PC-3 (cell line): ENCODE results near the gene RSU1. TPM values are rescaled to one million over a fixed set of nuclear protein-coding genes. Genes with fewer than 3 reads are reported as not detected.

Source experiments
- ATAC-seq: fragments of 200-7000 bp; cut with Tn5 transposase; 2 replicates; pipeline ENCODE4 v1.9.1; 2020; ENCODE audit warnings: mild to moderate bottlenecking, moderate library complexity
- BruUV-seq: library from RNA; stranded (reverse); fragments of 400-500 nt; replicated peaks from 2 replicates; lab custom pipeline; 2021; lab: Mats Ljungman, UMichigan
- CTCF ChIA-PET: fragments of 300-600 bp; sonication (Branson Sonifier 250); formaldehyde crosslinking; loops from one replicate; lab custom pipeline; 2022; ENCODE audit warnings: antibody characterized with exemption; lab: Charles Lee
- POLR2A ChIA-PET: fragments of 300-600 bp; sonication (Branson Sonifier 250); formaldehyde crosslinking; loops from one replicate; lab custom pipeline; 2022; ENCODE audit warnings: antibody characterized with exemption; ENCODE audit not compliant: unreplicated experiment; lab: Charles Lee
- DNase-seq: peaks from one replicate; pipeline ENCODE4 v3.0.0-alpha.2; 2015
- H2AFZ ChIP-seq: fragments of 300-600 bp; sonication (generic); 2 replicates; pipeline ENCODE4 v1.6.0; 2016; ENCODE audit warnings: antibody characterized with exemption, low read length
- H3F3A ChIP-seq: fragments of 300-600 bp; sonication (generic); one replicate; pipeline ENCODE4 v1.6.0; 2017; ENCODE audit warnings: antibody characterized with exemption, low read length, control low read depth, mild to moderate bottlenecking; ENCODE audit not compliant: unreplicated experiment
- H3K27ac ChIP-seq: fragments of 300-600 bp; sonication (generic); 2 replicates; pipeline ENCODE4 v1.5.1; 2016; ENCODE audit warnings: mild to moderate bottlenecking, low read length
- H3K27me3 ChIP-seq: fragments of 300-600 bp; sonication (generic); 2 replicates; pipeline ENCODE4 v1.6.1; 2016; ENCODE audit warnings: low read length, mixed read lengths
- H3K36me3 ChIP-seq: fragments of 300-600 bp; sonication (generic); 2 replicates; pipeline ENCODE4 v1.6.1; 2016; ENCODE audit warnings: low read depth, mixed run types, low read length, mixed read lengths
- H3K4me1 ChIP-seq: fragments of 300-600 bp; sonication (generic); 2 replicates; pipeline ENCODE4 v1.5.1; 2016; ENCODE audit warnings: low read length; ENCODE audit not compliant: insufficient read depth
- H3K4me2 ChIP-seq: fragments of 300-600 bp; sonication (generic); 2 replicates; pipeline ENCODE4 v1.6.0; 2016; ENCODE audit warnings: low read length
- H3K4me3 ChIP-seq: fragments of 300-600 bp; sonication (generic); 2 replicates; pipeline ENCODE4 v1.5.1; 2016; ENCODE audit warnings: mild to moderate bottlenecking, low read length, mixed read lengths
- H3K79me2 ChIP-seq: fragments of 300-600 bp; sonication (generic); 2 replicates; pipeline ENCODE4 v1.6.1; 2017; ENCODE audit warnings: low read length, mixed read lengths
- H3K9ac ChIP-seq: fragments of 300-600 bp; sonication (generic); 2 replicates; pipeline ENCODE4 v1.6.0; 2016; ENCODE audit warnings: mild to moderate bottlenecking, low read length
- H3K9me2 ChIP-seq: fragments of 300-600 bp; sonication (generic); replicated peaks from 2 replicates; pipeline ENCODE4 v1.6.1; 2016; ENCODE audit warnings: mixed run types, low read length, mixed read lengths
- H3K9me3 ChIP-seq: fragments of 300-600 bp; sonication (generic); 2 replicates; pipeline ENCODE4 v1.6.1; 2016; ENCODE audit warnings: low read length, mixed read lengths
- H4K20me1 ChIP-seq: fragments of 300-600 bp; sonication (generic); 2 replicates; pipeline ENCODE4 v1.6.1; 2016; ENCODE audit warnings: low read length, mixed read lengths
- CTCF ChIP-seq: fragments of 300-600 bp; sonication (generic); conservative IDR thresholded peaks from 2 replicates; pipeline ENCODE4 v1.5.1; 2017; ENCODE audit warnings: antibody characterized with exemption, low read depth, mild to moderate bottlenecking, low read length
- EZH2 ChIP-seq: fragments of 300-600 bp; sonication (generic); IDR thresholded peaks from one replicate; pipeline ENCODE4 v1.6.1; 2017; ENCODE audit warnings: antibody characterized with exemption, mild to moderate bottlenecking, low read length; ENCODE audit not compliant: unreplicated experiment
- EZH2phosphoT487 ChIP-seq: fragments of 300-600 bp; sonication (generic); IDR thresholded peaks from 2 replicates; pipeline ENCODE4 v1.6.1; 2018; ENCODE audit warnings: mild to moderate bottlenecking, antibody characterized with exemption, low read length, borderline replicate concordance
- intact Hi-C: fragments of 100-400 bp; cut with micrococcal nuclease; formaldehyde crosslinking; loops from 2 replicates; pipeline ENCODE4 v1.9.0; 2023
- total RNA-seq: library from RNA; depleted of rRNA; stranded (reverse); fragments of >200 nt; gene quantifications from 2 replicates; pipeline ENCODE4 v1.2.3, GENCODE V29; 2014

RSU1 gene
- total RNA-seq, 1 experiment from 2014 or later = 21.2 TPM

- ATAC-seq (no peak), DNase-seq (no peak)
- no peaks in the 10 kb centered on the region for H3K79me2 ChIP-seq
- H3K9me2 ChIP-seq = no peaks in the 10 kb centered on the region
- no TSS peak for BruUV-seq
- CTCF ChIA-PET = no interaction called here
- POLR2A ChIA-PET = no interaction called here
- no peak overlapping the region for H2AFZ ChIP-seq
- no peaks in the 10 kb centered on the region for H3K4me1 ChIP-seq
- no peaks in the 10 kb centered on the region for H3K27me3 ChIP-seq
- no peaks in the 10 kb centered on the region for H3K36me3 ChIP-seq
- H3K4me2 ChIP-seq = no peak overlapping the region
- H3K27ac ChIP-seq = no peak overlapping the region
- no peaks in the 10 kb centered on the region for H3K9me3 ChIP-seq
- no peaks in the 10 kb centered on the region for H4K20me1 ChIP-seq
- no peaks in the 10 kb centered on the region for H3F3A ChIP-seq
- H3K4me3 ChIP-seq = no peak overlapping the region
- intact Hi-C loops = no loop called here
- TF ChIP-seq EZH2phosphoT487 (no peak), CTCF (no peak), EZH2 (no peak)
- H3K9ac ChIP-seq = no peak overlapping the region
These were observed 236.0 kb downstream of the RSU1 start for GRCh38 chr10:16581202-16581601.

GRCh38 chr10:16570731-16571130, 246.5 kb downstream of the RSU1 start:
- no peaks in the 10 kb centered on the region for H3K9me3 ChIP-seq
- ChIA-PET CTCF (no interaction called here), POLR2A (no interaction called here)
- H3F3A ChIP-seq = no peaks in the 10 kb centered on the region
- no peak overlapping the region for H2AFZ ChIP-seq
- H4K20me1 ChIP-seq = no peaks in the 10 kb centered on the region
- H3K4me2 ChIP-seq = no peak overlapping the region
- H3K9ac ChIP-seq = no peak overlapping the region
- H3K4me1 ChIP-seq = no peaks in the 10 kb centered on the region
- BruUV-seq = no TSS peak
- intact Hi-C loops = no loop called here
- H3K9me2 ChIP-seq = no peaks in the 10 kb centered on the region
- no peak for ATAC-seq
- H3K27me3 ChIP-seq = no peaks in the 10 kb centered on the region
- H3K79me2 ChIP-seq = no peaks in the 10 kb centered on the region
- no peak for DNase-seq
- no peak overlapping the region for H3K27ac ChIP-seq
- no peaks in the 10 kb centered on the region for H3K36me3 ChIP-seq
- TF ChIP-seq CTCF = no peak
- H3K4me3 ChIP-seq = no peak overlapping the region

GRCh38 chr10:16566202-16566805, 250.9 kb downstream of the RSU1 start:
- Histone ChIP-seq H3K9me3 (no peaks in the 10 kb centered on the region), H3K9me2 (no peaks in the 10 kb centered on the region), H3K4me2 (no peak overlapping the region), H3K27ac (no peak overlapping the region), H3K36me3 (no peaks in the 10 kb centered on the region), H3K9ac (no peak overlapping the region), H3F3A (no peaks in the 10 kb centered on the region), H3K4me1 (no peaks in the 10 kb centered on the region), H3K4me3 (no peak overlapping the region), H2AFZ (no peak overlapping the region), H3K27me3 (no peaks in the 10 kb centered on the region), H4K20me1 (no peaks in the 10 kb centered on the region), H3K79me2 (no peaks in the 10 kb centered on the region)
- ATAC-seq = no peak
- no peak for TF ChIP-seq EZH2phosphoT487
- no peak for TF ChIP-seq EZH2
- no peak for TF ChIP-seq CTCF
- intact Hi-C loops = no loop called here
- ChIA-PET CTCF (no interaction called here), POLR2A (no interaction called here)
- BruUV-seq = no TSS peak
- DNase-seq = no peak
